Right hindlimb (tissue), 1 donor: Measurements from ENCODE around the gene MSH4.

Experiments used
- DNase-seq: peaks from one replicate; pipeline ENCODE4 v3.0.0-alpha.2; 2018

Gene MSH4

GRCh38 chr1:75950176-75950575, 153.5 kb downstream of the MSH4 start:
- no peak for DNase-seq

- no peak for DNase-seq
These were observed 155.3 kb downstream of the MSH4 start for GRCh38 chr1:75952016-75952415.

GRCh38 chr1:75953461-75953860, 156.8 kb downstream of the MSH4 start:
- DNase-seq, result no peak

- no peak for DNase-seq
These were observed 157.9 kb downstream of the MSH4 start for GRCh38 chr1:75954586-75954985.
